Measurements from ENCODE around the gene MRPL21. TPM values are rescaled to one million over a fixed set of nuclear protein-coding genes. Genes with fewer than 3 reads are reported as not detected.

Gene MRPL21
- total and polyA plus RNA-seq, 2 donors (not counting 1 experiment from before 2014, with no cell fraction given) = 23.8 to 35.8 TPM

GRCh38 chr11:68930991-68931855, 27.6 kb upstream of the MRPL21 start:
- intact Hi-C loops (cut with micrococcal nuclease) = no loop called here
- no peaks in the 10 kb centered on the region for H3K27me3 Mint-ChIP-seq
- Histone ChIP-seq H3K9ac (ENCODE audit: low read length) (no peak overlapping the region), H3K4me2 (replicated peaks; ENCODE audit: low read depth, low read length, poor library complexity, severe bottlenecking) (no peak overlapping the region), H3K4me1 (ENCODE audit: control insufficient read depth in 2 of 2, insufficient read depth in 2 of 2, low read length in 2 of 2) (peaks cover 7 to 11% of the 10 kb centered on the region in 2 donors), H3K27me3 (replicated peaks in 1 of 4; ENCODE audit: control extremely low read depth in 1 of 4, control insufficient read depth in 3 of 4, insufficient read depth in 4 of 4, low read length in 3 of 4) (no peaks in the 10 kb centered on the region), H4K20me1 (ENCODE audit: control insufficient read depth, insufficient read depth, low read length, poor library complexity, severe bottlenecking) (no peaks in the 10 kb centered on the region), H3K36me3 (replicated peaks in 1 of 2; ENCODE audit: control extremely low read depth in 1 of 2, control insufficient read depth in 1 of 2, extremely low read depth in 1 of 2, insufficient read depth in 2 of 2, low read length in 1 of 2) (peaks cover 0 to 51% of the 10 kb centered on the region in 2 experiments), H3K4me3 (ENCODE audit: control extremely low read depth in 1 of 5, extremely low read depth in 1 of 5, insufficient read depth in 1 of 5, low read depth in 2 of 5, low read length in 4 of 5) (no peak overlapping the region), H2AFZ (ENCODE audit: insufficient read depth, low read depth, low read length, poor library complexity, severe bottlenecking) (no peak overlapping the region), H3K27ac (ENCODE audit: low read length in 2 of 2) (no peak overlapping the region), H3K9me3 (ENCODE audit: control extremely low read depth in 1 of 3, control insufficient read depth in 2 of 3, insufficient read depth in 1 of 3, low read length in 2 of 3) (peaks cover 0 to 7% (median 0%) of the 10 kb centered on the region in 3 donors), H3K79me2 (ENCODE audit: control insufficient read depth, insufficient read depth, low read length) (no peaks in the 10 kb centered on the region)
- TF ChIP-seq EZH2 (IDR thresholded peaks at IDR 0.05; ENCODE audit: borderline replicate concordance, insufficient read depth, low read depth, low read length, poor library complexity, severe bottlenecking) (no peak), CTCF (IDR thresholded peaks at IDR 0.05) (no peak)
- POLR2A ChIA-PET = no interaction called here
- DNase-seq (no peak), ATAC-seq (ENCODE audit: low read depth) (no peak)
- H3K4me1 Mint-ChIP-seq = peaks cover 12% of the 10 kb centered on the region
- WGBS (ENCODE audit: insufficient coverage) = 93% methylated on average over 20 of the region's 21 CpGs
- H3K4me3 Mint-ChIP-seq = no peak overlapping the region
- no peaks in the 10 kb centered on the region for H3K9me3 Mint-ChIP-seq (ENCODE audit: insufficient read depth)
- no peak overlapping the region for H3K27ac Mint-ChIP-seq
- CTCF ChIA-PET = no interaction called here
